ENCODE results near the gene ZCCHC2. TPM values are rescaled to one million over a fixed set of nuclear protein-coding genes. Genes with fewer than 3 reads are reported as not detected.

ZCCHC2 gene
- polyA plus RNA-seq, 1 donor (not counting 4 experiments of a cell fraction or from before 2014, with no cell fraction given) = 12.9 TPM

GRCh38 chr18:62529597-62529996, 6.8 kb downstream of the ZCCHC2 start:
- H3K27ac ChIP-seq (ENCODE audit: control insufficient read depth, insufficient read depth, low read length) = no peak overlapping the region
- DNase-seq (ENCODE audit: low read depth, low spot score) (no peak), FAIRE-seq (no peak)
- no peaks in the 10 kb centered on the region for H3K36me3 ChIP-seq (ENCODE audit: control insufficient read depth in 2 of 2, extremely low read depth in 1 of 2, insufficient read depth in 2 of 2, low read length in 2 of 2)
- no peak overlapping the region for H3K9ac ChIP-seq (ENCODE audit: control insufficient read depth, extremely low read depth, insufficient read depth, low read length)
- no peaks in the 10 kb centered on the region for H3K9me1 ChIP-seq (ENCODE audit: control insufficient read depth, extremely low read depth, insufficient read depth, low read length)
- no peak overlapping the region for H2AFZ ChIP-seq (ENCODE audit: control insufficient read depth, low read length)
- peaks cover 86% of the 10 kb centered on the region for H3K79me2 ChIP-seq (ENCODE audit: control insufficient read depth, insufficient read depth, low read length)
- peaks cover 17% of the 10 kb centered on the region for H3K4me1 ChIP-seq (ENCODE audit: control insufficient read depth, extremely low read depth, insufficient read depth, low read length)
- H3K9me3 ChIP-seq (ENCODE audit: control insufficient read depth, low read depth, low read length) = no peaks in the 10 kb centered on the region
- no peak for TF ChIP-seq EZH2 (IDR thresholded peaks at IDR 0.05; ENCODE audit: low read length)
- TF ChIP-seq CTCF (optimal IDR thresholded peaks at IDR 0.05 in 1 of 3, IDR thresholded peaks at IDR 0.05 in 1 of 3, conservative IDR thresholded peaks at IDR 0.05 in 1 of 3; ENCODE audit: extremely low read depth in 1 of 3, insufficient read depth in 2 of 3, low read length in 3 of 3) = no peak
- dilution Hi-C loops (cut with MboI; ENCODE audit: extremely low pct_ligation_motif_present, low sequenced_read_pairs) = no loop called here
- H3K4me2 ChIP-seq (ENCODE audit: control insufficient read depth, extremely low read depth, insufficient read depth, low read depth, low read length) = no peak overlapping the region
- H3K27me3 ChIP-seq (ENCODE audit: control insufficient read depth, extremely low read depth, insufficient read depth, low read length) = no peaks in the 10 kb centered on the region
- no peak overlapping the region for H3K4me3 ChIP-seq (ENCODE audit: control insufficient read depth in 2 of 3, extremely low read depth in 1 of 3, insufficient read depth in 2 of 3, low read depth in 1 of 3, low read length in 3 of 3)
- no peaks in the 10 kb centered on the region for H4K20me1 ChIP-seq (ENCODE audit: control insufficient read depth, extremely low read depth, insufficient read depth, low read length)

GRCh38 chr18:62531078-62531477, 8.3 kb downstream of the ZCCHC2 start:
- Histone ChIP-seq H4K20me1 (ENCODE audit: control insufficient read depth, extremely low read depth, insufficient read depth, low read length) (no peaks in the 10 kb centered on the region), H3K27ac (ENCODE audit: control insufficient read depth, insufficient read depth, low read length) (no peak overlapping the region), H3K27me3 (ENCODE audit: control insufficient read depth, extremely low read depth, insufficient read depth, low read length) (no peaks in the 10 kb centered on the region), H3K79me2 (ENCODE audit: control insufficient read depth, insufficient read depth, low read length) (peaks cover 82% of the 10 kb centered on the region), H3K4me2 (ENCODE audit: control insufficient read depth, extremely low read depth, insufficient read depth, low read depth, low read length) (no peak overlapping the region), H3K36me3 (ENCODE audit: control insufficient read depth in 2 of 2, extremely low read depth in 1 of 2, insufficient read depth in 2 of 2, low read length in 2 of 2) (peaks cover 0 to 1% of the 10 kb centered on the region in 2 experiments), H3K9ac (ENCODE audit: control insufficient read depth, extremely low read depth, insufficient read depth, low read length) (no peak overlapping the region), H3K4me3 (ENCODE audit: control insufficient read depth in 2 of 3, extremely low read depth in 1 of 3, insufficient read depth in 2 of 3, low read depth in 1 of 3, low read length in 3 of 3) (no peak overlapping the region), H3K4me1 (ENCODE audit: control insufficient read depth, extremely low read depth, insufficient read depth, low read length) (peaks cover 6% of the 10 kb centered on the region), H2AFZ (ENCODE audit: control insufficient read depth, low read length) (no peak overlapping the region), H3K9me3 (ENCODE audit: control insufficient read depth, low read depth, low read length) (no peaks in the 10 kb centered on the region), H3K9me1 (ENCODE audit: control insufficient read depth, extremely low read depth, insufficient read depth, low read length) (no peaks in the 10 kb centered on the region)
- DNase-seq (ENCODE audit: low read depth, low spot score) = no peak
- TF ChIP-seq CTCF (optimal IDR thresholded peaks at IDR 0.05 in 1 of 3, IDR thresholded peaks at IDR 0.05 in 1 of 3, conservative IDR thresholded peaks at IDR 0.05 in 1 of 3; ENCODE audit: extremely low read depth in 1 of 3, insufficient read depth in 2 of 3, low read length in 3 of 3) = no peak
- TF ChIP-seq EZH2 (IDR thresholded peaks at IDR 0.05; ENCODE audit: low read length) = no peak
- FAIRE-seq = no peak
- dilution Hi-C loops (cut with MboI; ENCODE audit: extremely low pct_ligation_motif_present, low sequenced_read_pairs) = no loop called here
